GM12865 (cell line): ENCODE measurements around the gene CYB561D1.

Experiments
- DNase-seq: peaks from one replicate; pipeline ENCODE4 v3.0.0; 2010; ENCODE audit warnings: low read depth
- H3K4me3 ChIP-seq: 2 replicates; pipeline ENCODE4 v1.5.1; 2011; ENCODE audit warnings: mild to moderate bottlenecking, low read depth, low read length, control low read depth
- TF ChIP-seq, protein P1 (sequence below): IDR thresholded peaks from 2 replicates; pipeline ENCODE4 v1.5.1; 2011; ENCODE audit warnings: low read length, control low read depth, low read depth, inconsistent platforms; ENCODE audit not compliant: insufficient read depth; ENCODE audit errors: missing control alignments

CYB561D1 gene

DNA sequence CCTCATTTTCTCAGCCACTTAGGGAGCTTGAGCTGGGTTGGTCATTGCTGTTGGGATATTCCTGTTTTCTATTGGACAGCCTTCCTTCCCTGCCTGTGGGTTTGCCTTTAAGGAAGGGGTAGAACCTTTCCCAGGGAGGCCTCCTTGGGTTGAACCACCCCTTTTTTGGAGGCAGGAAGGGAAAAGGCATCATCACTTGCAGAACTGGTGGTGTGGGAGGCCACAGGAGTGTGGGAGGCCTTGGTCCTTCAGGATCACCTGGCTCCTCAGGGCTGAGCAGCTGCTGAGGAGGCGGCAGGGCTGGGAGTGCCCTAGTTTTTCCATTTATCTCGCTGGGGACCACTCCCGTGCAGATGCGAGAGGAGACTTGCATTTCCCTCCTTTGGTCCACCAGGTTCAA lies 667 bp upstream of the CYB561D1 start:
- TF ChIP-seq, protein P1, sequence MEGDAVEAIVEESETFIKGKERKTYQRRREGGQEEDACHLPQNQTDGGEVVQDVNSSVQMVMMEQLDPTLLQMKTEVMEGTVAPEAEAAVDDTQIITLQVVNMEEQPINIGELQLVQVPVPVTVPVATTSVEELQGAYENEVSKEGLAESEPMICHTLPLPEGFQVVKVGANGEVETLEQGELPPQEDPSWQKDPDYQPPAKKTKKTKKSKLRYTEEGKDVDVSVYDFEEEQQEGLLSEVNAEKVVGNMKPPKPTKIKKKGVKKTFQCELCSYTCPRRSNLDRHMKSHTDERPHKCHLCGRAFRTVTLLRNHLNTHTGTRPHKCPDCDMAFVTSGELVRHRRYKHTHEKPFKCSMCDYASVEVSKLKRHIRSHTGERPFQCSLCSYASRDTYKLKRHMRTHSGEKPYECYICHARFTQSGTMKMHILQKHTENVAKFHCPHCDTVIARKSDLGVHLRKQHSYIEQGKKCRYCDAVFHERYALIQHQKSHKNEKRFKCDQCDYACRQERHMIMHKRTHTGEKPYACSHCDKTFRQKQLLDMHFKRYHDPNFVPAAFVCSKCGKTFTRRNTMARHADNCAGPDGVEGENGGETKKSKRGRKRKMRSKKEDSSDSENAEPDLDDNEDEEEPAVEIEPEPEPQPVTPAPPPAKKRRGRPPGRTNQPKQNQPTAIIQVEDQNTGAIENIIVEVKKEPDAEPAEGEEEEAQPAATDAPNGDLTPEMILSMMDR, result no peak
- H3K4me3 ChIP-seq, result no peak overlapping the region
- DNase-seq, result no peak

DNA sequence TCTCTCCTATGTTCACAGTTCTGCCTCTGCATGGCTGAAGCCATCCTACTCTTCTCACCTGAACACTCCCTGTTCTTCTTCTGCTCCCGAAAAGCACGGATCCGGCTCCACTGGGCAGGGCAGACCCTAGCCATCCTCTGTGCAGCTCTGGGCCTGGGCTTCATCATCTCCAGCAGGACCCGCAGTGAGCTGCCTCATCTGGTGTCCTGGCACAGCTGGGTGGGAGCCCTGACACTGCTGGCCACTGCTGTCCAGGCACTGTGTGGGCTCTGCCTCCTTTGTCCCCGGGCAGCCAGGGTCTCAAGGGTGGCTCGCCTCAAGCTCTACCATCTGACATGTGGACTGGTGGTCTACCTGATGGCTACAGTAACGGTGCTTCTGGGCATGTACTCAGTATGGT lies 1.8 kb downstream of the CYB561D1 start:
- no peak overlapping the region for H3K4me3 ChIP-seq
- TF ChIP-seq, protein P1, result no peak
- DNase-seq, result no peak

DNA sequence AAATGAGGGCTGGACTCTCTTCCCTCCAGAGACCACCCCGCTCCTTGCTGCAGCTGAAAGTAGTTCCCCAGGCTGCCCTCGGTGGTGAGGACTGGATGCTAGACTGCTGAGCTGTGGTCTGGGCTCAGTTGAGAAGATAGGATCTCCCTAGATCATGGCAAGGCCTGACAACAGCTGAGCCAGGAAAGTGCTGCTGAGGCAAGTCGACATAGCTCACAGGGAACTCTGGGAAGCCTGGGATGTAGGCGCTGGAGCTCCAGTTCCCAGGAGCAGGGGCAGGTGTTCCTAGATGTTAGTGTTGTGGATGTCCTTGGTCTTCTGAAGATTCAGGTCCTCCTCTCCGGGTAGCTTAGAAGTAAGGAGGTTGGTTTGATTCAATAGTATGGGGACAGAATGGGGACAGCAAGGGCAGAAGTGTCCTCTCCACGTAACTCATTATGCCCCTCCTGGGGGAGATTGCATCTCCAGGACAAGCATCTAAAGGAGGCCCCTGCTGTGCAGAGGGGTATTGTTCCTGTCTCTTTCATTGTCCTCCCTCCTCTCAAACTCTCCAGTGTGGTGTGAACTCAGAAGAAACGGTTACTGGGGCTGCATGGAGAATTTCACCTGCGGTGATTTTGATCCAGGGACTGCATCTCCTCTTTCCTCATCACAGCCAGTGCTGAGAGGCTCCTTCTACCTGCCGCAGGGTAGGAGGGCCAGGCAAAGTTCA lies 3.7 kb downstream of the CYB561D1 start:
- TF ChIP-seq, protein P1, result no peak
- H3K4me3 ChIP-seq, result no peak overlapping the region
- DNase-seq, result no peak

DNA sequence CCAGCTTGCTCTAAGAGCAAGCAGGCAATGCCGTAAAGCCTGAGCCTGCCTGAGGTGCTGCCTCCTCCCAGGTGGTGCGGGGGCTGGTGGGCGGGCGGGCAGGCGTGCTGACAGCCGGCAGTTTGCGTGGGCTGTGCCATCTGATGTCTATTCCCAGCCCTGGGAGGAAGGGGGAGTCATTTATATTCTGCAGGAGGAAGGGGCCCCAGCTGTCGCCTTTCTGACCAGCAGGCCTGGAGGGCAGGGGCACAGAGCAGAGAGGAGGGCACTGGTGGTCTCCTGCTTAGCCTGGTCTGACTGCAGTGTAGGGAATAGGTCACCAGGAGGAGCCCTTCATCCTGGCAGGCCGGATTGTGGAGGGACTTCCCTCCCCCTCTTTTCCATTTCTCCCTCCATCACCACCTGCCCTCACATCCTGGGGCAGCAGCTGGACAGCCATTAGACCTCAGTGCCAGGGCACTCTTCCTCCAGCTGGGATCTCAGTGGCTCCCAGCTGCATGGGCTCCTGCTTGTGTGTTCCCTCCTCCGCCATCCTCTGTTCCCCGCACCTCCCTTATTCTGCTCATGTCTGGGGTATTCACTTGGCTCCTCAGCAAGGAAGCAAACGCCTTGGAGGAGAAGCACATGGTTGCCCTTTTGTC lies 4.4 kb downstream of the CYB561D1 start:
- DNase-seq, result peak; percentile 28
- TF ChIP-seq, protein P1, result peak; percentile 51
- no peak overlapping the region for H3K4me3 ChIP-seq

DNA sequence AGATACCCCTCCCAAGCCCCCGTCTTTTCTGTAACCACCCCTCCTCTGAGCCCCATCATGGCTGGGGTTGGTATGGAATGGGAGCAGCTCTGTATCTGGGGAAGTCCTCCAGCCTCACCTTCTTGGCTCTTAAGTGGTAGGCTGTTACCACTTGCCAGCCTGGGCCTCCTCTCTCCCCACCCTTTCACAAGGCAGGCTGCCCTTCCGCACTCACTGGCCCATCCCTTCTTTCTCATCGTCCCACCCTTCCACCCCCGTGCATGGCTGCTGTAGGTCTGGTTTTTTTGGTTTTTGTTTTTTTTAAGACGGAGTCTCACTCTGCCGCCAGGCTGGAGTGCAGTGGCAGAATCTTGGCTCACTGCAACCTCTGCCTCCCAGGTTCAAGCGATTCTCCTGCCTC lies 5.2 kb downstream of the CYB561D1 start:
- no peak for DNase-seq
- TF ChIP-seq, protein P1, result no peak
- no peak overlapping the region for H3K4me3 ChIP-seq

DNA sequence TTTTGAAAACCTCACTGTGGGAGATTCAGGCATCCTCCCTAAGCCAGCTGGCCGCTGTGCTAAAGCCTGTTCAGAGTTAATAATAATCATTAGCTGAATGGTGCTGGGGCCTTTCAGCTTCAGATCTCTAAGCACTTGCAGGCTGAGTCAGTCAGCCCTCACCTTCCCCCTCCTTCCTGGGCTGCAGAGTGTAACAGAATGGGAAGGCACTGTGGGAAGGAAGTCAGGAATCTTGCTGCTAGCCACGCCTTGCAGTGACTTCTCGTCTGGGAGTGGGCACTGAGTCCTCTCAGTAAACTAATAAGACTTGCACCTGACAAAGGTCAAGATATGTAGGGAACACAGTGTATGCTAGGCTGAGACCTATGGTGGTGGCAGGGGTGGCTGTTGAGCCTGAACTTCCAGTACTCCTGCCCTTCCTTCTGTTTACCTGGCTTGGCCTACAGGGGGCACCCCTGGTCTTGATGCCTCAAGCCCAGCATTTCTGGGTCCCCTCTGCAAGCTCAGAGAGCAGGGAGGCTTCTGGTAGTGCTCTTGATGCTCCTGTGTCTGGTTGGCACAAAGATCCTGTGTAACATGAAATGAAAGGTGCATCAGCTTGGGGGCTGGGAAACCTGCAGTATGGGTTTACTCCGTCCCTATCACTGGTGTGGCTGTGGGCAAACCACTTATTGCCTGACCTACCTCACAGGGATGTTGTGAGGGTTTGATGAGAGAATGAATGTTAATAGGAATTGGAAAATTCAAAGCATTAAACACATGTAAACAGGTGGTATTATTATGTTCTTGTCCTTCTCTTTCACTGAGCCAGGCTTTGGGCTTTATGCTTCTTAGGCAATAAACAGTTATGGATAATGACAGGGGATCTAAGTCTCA lies 6.0 kb downstream of the CYB561D1 start:
- TF ChIP-seq, protein P1, result peak; percentile 55
- no peak overlapping the region for H3K4me3 ChIP-seq
- DNase-seq, result peak; percentile 64
